Activated CD4-positive, alpha-beta memory T cell treated with anti-CD3 and anti-CD28 coated beads, Interleukin-2, amount 10 ng/mL, durations not matched to agents 7 days and 5 days (primary cell): ENCODE results near the gene IQCM. TPM values are rescaled to one million over a fixed set of nuclear protein-coding genes. Genes with fewer than 3 reads are reported as not detected.
"Not testable (repeated sequence)": the region's sequence is repeated elsewhere in the genome, so short reads cannot be mapped to it uniquely, and the experiment has no call there.

Experiments
- CTCF ChIA-PET: fragments of 350-600 bp; sonication (Branson Sonifier 250); formaldehyde crosslinking; loops from one replicate; lab custom pipeline; 2021; ENCODE audit warnings: antibody characterized with exemption, inconsistent platforms; lab: Charles Lee
- POLR2A ChIA-PET: fragments of 350-600 bp; sonication (Branson Sonifier 250); formaldehyde crosslinking; loops from one replicate; lab custom pipeline; 2021; ENCODE audit warnings: antibody characterized with exemption; lab: Charles Lee
- DNase-seq: peaks from one replicate; pipeline ENCODE4 v3.0.0-alpha.2; 2020
- H3K27ac Mint-ChIP-seq: one replicate; pipeline ENCODE4 v1.8.0; 2021; ENCODE audit warnings: mild to moderate bottlenecking, mixed read lengths
- H3K27me3 Mint-ChIP-seq: one replicate; pipeline ENCODE4 v1.8.0; 2021; ENCODE audit warnings: mixed read lengths
- H3K36me3 Mint-ChIP-seq: one replicate; pipeline ENCODE4 v1.8.0; 2021; ENCODE audit warnings: low read depth, mixed read lengths
- H3K4me1 Mint-ChIP-seq: one replicate; pipeline ENCODE4 v1.8.0; 2021; ENCODE audit warnings: mixed read lengths
- H3K4me3 Mint-ChIP-seq: one replicate; pipeline ENCODE4 v1.8.0; 2021; ENCODE audit warnings: mild to moderate bottlenecking, mixed read lengths
- H3K9me3 Mint-ChIP-seq: one replicate; pipeline ENCODE4 v1.8.0; 2021; ENCODE audit warnings: mixed read lengths
- total RNA-seq, 2 experiments: library from RNA; stranded (reverse); gene quantifications; one replicate each; pipeline ENCODE4 v1.2.3, GENCODE V29; 2021

Gene IQCM
- total RNA-seq, 2 experiments from 2014 or later: not detected

DNA sequence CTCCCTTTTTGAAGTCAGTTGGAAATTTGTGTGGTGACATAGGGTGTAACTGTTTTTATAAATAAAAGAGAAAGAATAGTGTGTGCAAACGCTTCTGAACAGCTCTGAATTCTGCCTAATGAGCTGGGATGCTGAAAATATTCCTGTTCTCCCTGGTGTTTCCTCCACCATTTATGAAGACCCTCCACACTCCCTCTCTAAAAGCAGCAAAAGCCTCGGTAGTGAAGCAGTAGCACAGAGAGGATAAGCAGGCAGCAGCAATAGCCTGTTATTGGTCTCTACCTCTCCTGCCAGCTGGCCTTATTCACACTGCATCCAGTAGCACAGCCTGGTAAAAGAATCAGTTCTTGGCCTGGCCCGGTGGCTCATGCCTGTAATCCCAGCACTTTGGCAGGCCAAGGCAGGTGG is 406.1 kb downstream of the IQCM start:
- Mint-ChIP-seq H3K4me3 (no peak overlapping the region), H3K36me3 (no peaks in the 10 kb centered on the region), H3K4me1 (no peaks in the 10 kb centered on the region), H3K27ac (no peak overlapping the region), H3K9me3 (no peaks in the 10 kb centered on the region), H3K27me3 (no peaks in the 10 kb centered on the region)
- CTCF ChIA-PET: no interaction called here
- POLR2A ChIA-PET: no interaction called here
- no peak for DNase-seq

DNA sequence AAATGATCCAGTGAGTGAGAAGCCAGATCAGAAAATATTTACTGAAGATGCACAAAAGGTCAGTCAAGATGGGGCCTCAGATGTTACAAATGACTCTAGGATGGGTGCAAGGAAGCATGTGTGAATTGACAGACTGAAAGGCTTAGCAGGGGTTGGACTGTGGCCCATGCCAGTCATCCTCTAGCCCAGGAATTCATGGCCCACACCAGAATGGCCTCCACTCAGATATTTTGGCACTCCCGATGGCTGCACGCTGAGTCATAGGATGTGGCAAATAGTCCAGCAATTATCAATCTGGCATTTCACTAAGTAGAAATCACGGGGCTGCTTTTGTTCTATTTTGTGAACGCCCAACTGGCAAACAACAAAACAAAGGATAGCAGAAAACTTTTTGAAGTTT is 406.5 kb downstream of the IQCM start:
- Mint-ChIP-seq H3K36me3 (no peaks in the 10 kb centered on the region), H3K4me1 (no peaks in the 10 kb centered on the region), H3K27me3 (no peaks in the 10 kb centered on the region), H3K9me3 (no peaks in the 10 kb centered on the region), H3K4me3 (no peak overlapping the region), H3K27ac (no peak overlapping the region)
- CTCF ChIA-PET: no interaction called here
- no peak for DNase-seq
- POLR2A ChIA-PET: no interaction called here

DNA sequence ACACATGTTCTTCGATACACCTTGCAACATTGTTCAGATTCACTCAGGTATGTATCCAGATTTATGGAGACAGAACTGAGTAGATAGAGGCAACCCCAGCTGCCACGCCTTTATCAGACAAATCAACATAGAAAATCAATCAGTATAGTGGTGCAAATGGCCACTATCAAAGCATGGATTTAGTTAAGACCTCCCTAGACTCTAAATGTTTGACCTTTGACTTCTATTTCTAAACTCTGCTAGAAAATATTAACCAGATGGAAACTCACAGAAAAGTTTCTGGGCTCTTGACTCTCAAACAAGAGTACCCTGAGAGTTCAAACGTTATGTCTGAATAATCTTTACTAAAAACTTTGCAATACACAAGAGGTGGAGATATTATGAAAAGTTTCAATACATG is 411.5 kb downstream of the IQCM start:
- Mint-ChIP-seq H3K27ac (no peak overlapping the region), H3K36me3 (no peaks in the 10 kb centered on the region)
- POLR2A ChIA-PET: no interaction called here

DNA sequence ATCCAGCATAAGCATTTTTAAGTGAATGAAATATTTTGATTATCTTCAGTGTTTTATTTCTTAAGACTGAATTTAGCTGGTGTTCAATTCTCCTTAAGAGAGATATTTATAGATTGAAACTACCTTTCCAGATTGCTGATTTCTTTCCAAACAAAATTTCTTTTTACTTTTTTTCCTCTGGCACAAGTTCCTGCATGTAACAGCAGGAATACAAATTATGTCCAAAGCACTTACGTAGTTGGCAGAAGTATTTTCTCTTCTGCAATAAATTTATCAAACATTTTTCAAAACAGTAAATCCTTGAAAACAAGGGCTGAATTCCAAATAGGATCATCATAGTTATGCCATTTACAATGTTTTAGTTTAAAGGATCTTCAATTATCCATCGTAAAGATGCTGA is 412.6 kb downstream of the IQCM start:
- Mint-ChIP-seq H3K36me3 (no peaks in the 10 kb centered on the region), H3K9me3 (peaks cover 3% of the 10 kb centered on the region), H3K27me3 (no peaks in the 10 kb centered on the region), H3K4me3 (no peak overlapping the region), H3K27ac (no peak overlapping the region), H3K4me1 (no peaks in the 10 kb centered on the region)
- DNase-seq: no peak
- POLR2A ChIA-PET: no interaction called here
- CTCF ChIA-PET: no interaction called here

More for the DNA sequence above, 411.5 kb downstream of the IQCM start:
- Mint-ChIP-seq H3K27me3 (no peaks in the 10 kb centered on the region), H3K9me3 (peaks cover under 1% of the 10 kb centered on the region), H3K4me3 (no peak overlapping the region), H3K4me1 (no peaks in the 10 kb centered on the region)
- no peak for DNase-seq
- CTCF ChIA-PET: no interaction called here

DNA sequence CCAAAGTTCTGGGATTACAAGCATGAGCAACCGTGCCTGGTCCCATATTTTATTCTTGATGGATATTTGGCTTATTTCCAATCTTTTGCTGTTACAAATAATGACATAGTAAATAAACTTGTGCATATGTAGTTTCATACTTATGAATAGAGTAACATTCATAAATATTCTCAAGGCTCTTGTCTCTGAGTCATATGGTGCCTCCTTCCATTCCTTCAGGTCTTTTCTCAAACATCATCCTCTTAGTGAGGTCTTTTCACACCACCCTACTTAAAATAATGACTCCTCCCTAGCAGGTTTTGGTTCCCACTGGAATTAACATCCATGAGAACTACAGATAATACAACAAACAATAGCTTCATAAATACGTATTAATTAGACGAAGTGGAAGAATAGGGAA is 416.6 kb downstream of the IQCM start:
- no peaks in the 10 kb centered on the region for H3K4me1 Mint-ChIP-seq
- H3K9me3 Mint-ChIP-seq: peaks cover 3% of the 10 kb centered on the region
- POLR2A ChIA-PET: no interaction called here
- no peak for DNase-seq
- no peaks in the 10 kb centered on the region for H3K27me3 Mint-ChIP-seq
- no peaks in the 10 kb centered on the region for H3K36me3 Mint-ChIP-seq
- CTCF ChIA-PET: no interaction called here
- H3K27ac Mint-ChIP-seq: no peak overlapping the region
- H3K4me3 Mint-ChIP-seq: no peak overlapping the region

DNA sequence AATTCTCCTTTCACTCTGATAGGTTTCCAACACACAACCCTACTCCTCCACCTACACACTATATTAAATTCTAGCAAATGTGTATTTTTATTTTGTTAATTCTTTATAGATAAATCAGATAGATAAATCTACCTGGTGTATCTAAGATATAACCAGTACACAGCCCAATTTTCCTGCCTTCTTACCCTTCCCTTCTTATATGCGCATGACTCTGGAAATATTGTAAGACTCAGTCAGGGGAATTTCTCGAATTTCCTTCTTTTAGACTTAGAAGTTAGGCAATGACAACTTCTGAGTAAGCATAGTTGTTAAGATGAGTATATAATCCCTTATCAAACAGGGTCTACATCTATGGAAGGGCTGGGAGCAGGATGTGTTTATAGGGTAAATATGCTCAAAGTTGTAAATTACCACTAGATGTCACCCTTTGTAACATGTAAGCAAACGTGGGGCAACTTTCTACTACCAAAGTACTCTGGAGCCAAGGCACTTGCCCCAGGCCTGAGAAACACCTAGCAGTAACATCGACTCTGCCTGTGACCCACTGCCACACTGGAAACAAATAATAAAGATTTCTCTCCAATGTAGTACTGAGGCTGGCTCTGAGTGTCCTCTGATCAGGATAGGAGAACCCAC is 444.7 kb downstream of the IQCM start:
- Mint-ChIP-seq H3K9me3 (no peaks in the 10 kb centered on the region), H3K4me3 (no peak overlapping the region), H3K36me3 (no peaks in the 10 kb centered on the region), H3K27ac (no peak overlapping the region), H3K27me3 (no peaks in the 10 kb centered on the region), H3K4me1 (no peaks in the 10 kb centered on the region)
- ChIA-PET CTCF (no interaction called here), POLR2A (no interaction called here)
- no peak for DNase-seq

DNA sequence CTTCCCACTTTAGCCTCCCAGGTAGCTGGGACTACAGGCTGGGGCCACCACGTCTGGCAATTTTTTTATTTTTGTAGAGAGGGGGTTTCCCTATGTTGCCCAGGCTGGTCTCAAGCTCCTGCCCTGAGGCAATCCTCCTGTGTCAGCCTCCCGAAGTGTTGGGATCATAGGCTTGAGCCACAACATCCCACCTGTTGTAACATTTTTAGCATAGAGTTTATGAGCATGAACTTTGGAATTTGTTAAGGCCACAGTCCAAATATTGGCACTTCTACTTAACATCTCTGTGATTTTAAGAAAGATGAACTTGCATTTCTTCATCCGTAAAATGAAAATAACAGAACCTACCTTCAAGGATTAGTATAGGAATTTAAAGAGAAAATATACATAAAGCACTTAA is 445.6 kb downstream of the IQCM start:
- ChIA-PET POLR2A (no interaction called here), CTCF (no interaction called here)
- no peak for DNase-seq
- H3K9me3 Mint-ChIP-seq: no peaks in the 10 kb centered on the region
- H3K4me3 Mint-ChIP-seq: no peak overlapping the region
- no peaks in the 10 kb centered on the region for H3K36me3 Mint-ChIP-seq
- no peaks in the 10 kb centered on the region for H3K4me1 Mint-ChIP-seq
- H3K27me3 Mint-ChIP-seq: no peaks in the 10 kb centered on the region
- no peak overlapping the region for H3K27ac Mint-ChIP-seq

DNA sequence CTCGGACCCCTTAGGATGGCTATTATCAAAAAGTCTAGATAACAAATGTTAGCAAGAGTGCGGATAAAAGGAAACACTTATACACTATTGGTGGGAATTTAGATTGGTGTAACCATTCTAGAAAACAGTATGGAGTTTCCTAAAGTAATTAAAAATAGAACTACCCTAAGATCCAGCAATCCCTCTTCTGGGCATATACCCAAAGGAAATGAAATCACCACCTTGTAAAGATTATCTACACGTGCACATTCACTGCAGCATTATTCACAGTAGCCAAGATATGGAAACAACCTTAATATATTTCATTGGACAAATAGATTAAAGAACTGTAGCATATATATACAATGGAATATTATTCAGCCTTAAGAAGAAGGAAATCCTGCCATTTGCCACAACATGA is 462.4 kb downstream of the IQCM start:
- no peaks in the 10 kb centered on the region for H3K36me3 Mint-ChIP-seq
- no peak overlapping the region for H3K4me3 Mint-ChIP-seq
- H3K27me3 Mint-ChIP-seq: no peaks in the 10 kb centered on the region
- H3K9me3 Mint-ChIP-seq: peaks cover 7% of the 10 kb centered on the region
- no peaks in the 10 kb centered on the region for H3K4me1 Mint-ChIP-seq
- no peak overlapping the region for H3K27ac Mint-ChIP-seq
- no peak for DNase-seq
- ChIA-PET CTCF (no interaction called here), POLR2A (no interaction called here)

DNA sequence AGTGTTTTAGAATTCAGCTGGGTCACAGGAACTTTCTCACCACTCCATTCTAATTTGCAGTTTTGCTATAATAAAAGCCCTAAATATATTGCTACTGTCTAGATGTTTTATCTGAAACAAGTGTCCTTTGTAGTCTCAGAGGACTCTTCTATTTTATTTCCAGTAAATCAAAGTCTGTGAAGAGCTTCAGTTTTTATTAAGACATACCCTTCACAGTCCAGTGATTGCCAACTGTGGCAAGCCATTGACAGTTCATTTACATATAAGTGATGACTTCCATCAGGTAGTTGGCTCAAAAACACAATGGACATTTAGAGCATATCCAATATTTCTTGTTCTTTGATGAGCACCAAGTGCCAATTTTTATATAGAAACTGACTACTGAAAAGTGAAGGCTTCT is 466.1 kb downstream of the IQCM start:
- POLR2A ChIA-PET: no interaction called here
- no peak overlapping the region for H3K27ac Mint-ChIP-seq
- no peaks in the 10 kb centered on the region for H3K4me1 Mint-ChIP-seq
- H3K4me3 Mint-ChIP-seq: no peak overlapping the region
- H3K27me3 Mint-ChIP-seq: no peaks in the 10 kb centered on the region
- CTCF ChIA-PET: no interaction called here
- DNase-seq: no peak
- peaks cover 7% of the 10 kb centered on the region for H3K9me3 Mint-ChIP-seq
- no peaks in the 10 kb centered on the region for H3K36me3 Mint-ChIP-seq

DNA sequence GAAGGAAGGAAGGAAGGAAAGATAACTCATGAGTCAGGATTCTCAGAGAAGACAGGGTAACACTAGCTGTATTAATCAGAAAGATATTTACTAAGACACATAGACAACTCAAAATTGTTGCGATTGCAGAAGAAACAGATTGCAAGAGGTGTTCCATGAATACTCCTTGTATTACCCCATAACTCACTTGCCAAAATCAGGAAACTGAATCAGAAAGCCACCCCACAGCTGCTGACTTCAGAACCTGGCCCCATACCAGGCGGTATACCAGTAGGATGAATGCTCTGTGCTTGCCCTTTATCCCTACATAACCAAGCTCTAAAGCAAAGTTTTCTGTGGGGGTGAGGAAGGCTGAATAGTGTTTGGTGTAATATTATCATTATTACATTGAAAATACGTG is 468.5 kb downstream of the IQCM start:
- CTCF ChIA-PET: no interaction called here
- DNase-seq: no peak
- POLR2A ChIA-PET: no interaction called here

DNA sequence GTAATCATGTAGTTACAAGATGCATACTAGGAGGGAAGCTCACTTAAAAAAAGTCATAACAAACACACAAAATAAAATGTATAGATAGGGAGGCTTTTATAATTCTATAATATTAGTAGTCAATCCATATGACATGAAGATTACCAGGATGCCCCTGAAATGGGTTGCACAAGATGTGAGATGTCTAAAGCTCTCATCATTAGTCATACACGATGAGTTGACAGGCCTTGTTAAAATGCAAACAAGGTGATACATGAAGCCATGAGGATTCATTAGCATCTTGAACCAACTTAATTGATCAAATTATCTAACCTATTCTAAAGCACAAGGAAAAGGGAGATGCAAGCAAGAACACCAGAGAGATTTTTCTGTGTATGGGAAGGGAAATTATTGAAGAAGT is 470.2 kb downstream of the IQCM start:
- no peaks in the 10 kb centered on the region for H3K27me3 Mint-ChIP-seq
- H3K36me3 Mint-ChIP-seq: no peaks in the 10 kb centered on the region
- H3K27ac Mint-ChIP-seq: no peak overlapping the region
- peaks cover 4% of the 10 kb centered on the region for H3K4me1 Mint-ChIP-seq
- H3K4me3 Mint-ChIP-seq: no peak overlapping the region
- no peak for DNase-seq
- no peaks in the 10 kb centered on the region for H3K9me3 Mint-ChIP-seq
- ChIA-PET CTCF (no interaction called here), POLR2A (no interaction called here)

More for the DNA sequence above, 468.5 kb downstream of the IQCM start:
- H3K27ac Mint-ChIP-seq: no peak overlapping the region
- no peak overlapping the region for H3K4me3 Mint-ChIP-seq
- H3K4me1 Mint-ChIP-seq: no peaks in the 10 kb centered on the region
- no peaks in the 10 kb centered on the region for H3K9me3 Mint-ChIP-seq
- H3K27me3 Mint-ChIP-seq: no peaks in the 10 kb centered on the region
- H3K36me3 Mint-ChIP-seq: no peaks in the 10 kb centered on the region

DNA sequence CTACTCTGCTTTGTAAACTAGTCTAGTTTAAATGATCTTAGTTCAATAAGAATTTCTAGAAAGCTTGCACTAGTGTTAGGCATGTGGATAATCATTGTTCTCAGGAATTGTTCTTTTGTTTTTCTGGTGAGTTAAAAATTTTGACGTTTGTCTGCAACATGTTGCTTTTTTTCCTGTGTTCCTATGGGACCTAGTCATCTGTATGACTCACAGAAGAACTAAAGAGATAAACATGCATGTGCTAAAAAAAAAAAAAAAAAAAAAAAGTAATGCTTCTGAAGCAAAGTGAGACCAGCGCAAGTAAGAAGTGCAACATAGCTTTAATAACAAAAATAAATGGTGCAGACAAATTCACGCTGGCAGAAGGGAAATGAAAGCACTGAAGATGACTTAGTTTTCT is 471.2 kb downstream of the IQCM start:
- Mint-ChIP-seq H3K4me1 (peaks cover 4% of the 10 kb centered on the region), H3K27me3 (no peaks in the 10 kb centered on the region), H3K27ac (no peak overlapping the region), H3K9me3 (peaks cover 4% of the 10 kb centered on the region), H3K4me3 (no peak overlapping the region), H3K36me3 (no peaks in the 10 kb centered on the region)
- CTCF ChIA-PET: no interaction called here
- POLR2A ChIA-PET: no interaction called here
- no peak for DNase-seq

DNA sequence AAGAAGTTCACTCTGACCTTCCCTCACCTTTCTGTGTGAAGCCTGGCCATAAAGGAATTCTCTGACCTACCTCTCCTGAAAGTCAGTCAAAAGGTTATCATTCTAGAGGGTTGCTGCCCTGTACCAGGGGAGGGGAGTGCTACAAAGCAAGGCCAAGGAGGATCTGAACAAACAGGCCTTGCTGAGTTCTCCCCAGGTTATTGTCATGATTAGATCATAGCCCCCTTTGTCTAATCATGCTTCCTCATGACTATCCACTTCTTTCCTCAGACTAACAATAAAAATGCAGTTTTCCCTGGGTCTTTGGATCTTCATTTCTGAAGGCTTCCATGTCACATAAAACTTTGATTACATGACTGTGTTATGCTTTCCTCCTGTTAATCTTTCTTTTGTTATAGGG is 472.0 kb downstream of the IQCM start:
- Mint-ChIP-seq H3K9me3 (peaks cover 4% of the 10 kb centered on the region), H3K4me3 (no peak overlapping the region), H3K36me3 (no peaks in the 10 kb centered on the region), H3K4me1 (peaks cover 4% of the 10 kb centered on the region), H3K27me3 (no peaks in the 10 kb centered on the region), H3K27ac (no peak overlapping the region)
- ChIA-PET POLR2A (no interaction called here), CTCF (no interaction called here)
- no peak for DNase-seq

DNA sequence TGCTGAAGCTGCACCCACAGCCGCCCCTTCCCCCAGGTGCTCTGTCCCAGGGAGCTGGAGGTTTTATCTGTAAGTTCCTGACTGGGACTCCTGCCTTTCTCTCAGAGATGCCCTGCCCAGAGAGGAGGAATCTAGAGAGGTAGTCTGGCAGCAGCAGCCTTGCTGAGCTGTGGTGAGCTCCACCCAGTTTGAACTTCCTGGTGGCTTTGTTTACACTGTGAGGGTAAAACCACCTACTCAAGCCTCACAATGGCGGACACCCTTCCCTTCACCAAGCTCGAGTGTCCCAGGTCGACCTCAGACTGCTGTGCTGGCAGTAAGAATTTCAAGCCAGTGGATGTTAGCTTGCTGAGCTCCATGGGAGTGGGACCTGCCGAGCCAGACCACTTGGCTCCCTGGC is 474.5 kb downstream of the IQCM start:
- H3K4me1 Mint-ChIP-seq, H3K27ac Mint-ChIP-seq, DNase-seq, H3K9me3 Mint-ChIP-seq, CTCF ChIA-PET, H3K36me3 Mint-ChIP-seq, H3K4me3 Mint-ChIP-seq, POLR2A ChIA-PET, H3K27me3 Mint-ChIP-seq: not testable (repeated sequence)
